HG02571 (cell line): Measurements from ENCODE around the gene SLC43A3.

ENCODE experiments used
- ATAC-seq: cut with Tn5 transposase; IDR thresholded peaks from one replicate; pipeline ENCODE4 v1.9.1; 2021; ENCODE audit warnings: mild to moderate bottlenecking, moderate library complexity; ENCODE audit not compliant: unreplicated experiment

The SLC43A3 gene

DNA sequence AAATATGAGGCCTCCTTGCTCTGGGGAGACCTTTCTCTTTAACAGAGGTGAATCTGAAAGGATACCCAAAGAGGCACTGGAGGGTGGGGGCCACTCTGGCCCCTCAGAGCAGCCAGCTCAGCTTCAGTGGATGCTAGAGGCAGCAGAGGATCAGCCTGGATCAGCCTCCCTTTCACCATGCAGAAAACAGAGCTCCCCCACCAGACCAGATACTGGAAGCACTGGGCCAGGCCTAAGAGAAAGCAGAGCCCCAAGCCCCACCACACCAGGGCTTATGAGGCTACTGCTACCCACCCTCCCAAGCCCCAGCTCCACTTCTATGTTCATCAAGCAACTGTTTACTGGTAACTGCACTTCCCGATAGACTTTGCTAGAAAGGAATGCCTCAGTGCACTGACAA is 4.0 kb upstream of the SLC43A3 start:
- ATAC-seq: no peak

DNA sequence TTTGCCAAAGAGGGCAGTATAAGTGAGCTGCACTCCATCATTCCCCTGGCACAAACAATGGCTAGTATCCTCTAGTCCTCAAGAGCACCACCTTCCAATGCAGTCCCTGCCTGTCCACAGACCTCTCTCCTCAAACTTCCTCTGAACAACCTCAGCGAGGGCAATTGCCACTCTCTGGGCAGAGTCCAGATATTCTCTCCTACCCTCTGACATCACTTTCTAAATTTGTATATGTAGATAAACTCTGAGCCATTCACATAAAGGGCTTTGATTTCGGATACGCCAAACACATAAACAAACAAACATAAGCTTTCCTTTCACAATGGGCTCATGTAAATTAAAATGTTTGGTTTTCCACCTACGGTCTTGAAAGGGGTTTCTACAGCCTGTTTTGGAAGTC is 3.0 kb upstream of the SLC43A3 start:
- no peak for ATAC-seq

DNA sequence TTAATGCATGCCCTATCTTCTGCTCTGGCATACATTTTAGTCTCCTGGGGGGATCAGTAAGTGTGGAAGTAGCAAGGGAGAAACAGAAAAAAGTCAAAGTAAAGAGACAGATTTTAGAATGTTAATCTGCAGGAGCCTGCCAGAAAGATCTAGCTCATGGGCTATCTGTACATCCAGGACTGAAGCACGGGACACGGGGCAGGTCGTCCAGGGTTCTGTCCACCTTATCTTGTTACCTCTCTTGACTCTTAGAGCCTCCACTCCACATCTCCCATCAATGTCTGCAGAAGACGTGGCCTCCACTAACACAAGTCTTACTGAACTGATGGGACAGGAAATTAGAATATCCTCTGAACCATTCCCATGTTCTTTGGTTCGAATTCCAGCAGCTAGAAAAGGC is 1.7 kb upstream of the SLC43A3 start:
- ATAC-seq: no peak

DNA sequence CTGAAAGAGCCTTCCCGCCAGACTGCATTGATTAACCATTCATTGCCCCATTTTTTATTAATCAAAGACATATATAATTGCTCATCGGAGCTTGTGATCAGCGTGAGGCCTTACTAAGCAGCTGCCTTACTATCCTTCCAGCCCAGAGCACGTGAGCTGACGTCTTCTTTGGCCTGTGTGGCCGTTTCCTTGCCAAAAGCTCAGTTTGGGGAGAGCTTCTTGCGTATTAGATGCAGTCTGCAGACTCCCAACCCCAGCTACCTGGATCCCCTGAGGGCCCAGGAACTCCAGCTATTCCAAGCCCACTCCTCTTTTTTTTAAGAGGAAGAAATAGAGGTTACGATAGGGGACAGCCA is 784 bp upstream of the SLC43A3 start:
- no peak for ATAC-seq

DNA sequence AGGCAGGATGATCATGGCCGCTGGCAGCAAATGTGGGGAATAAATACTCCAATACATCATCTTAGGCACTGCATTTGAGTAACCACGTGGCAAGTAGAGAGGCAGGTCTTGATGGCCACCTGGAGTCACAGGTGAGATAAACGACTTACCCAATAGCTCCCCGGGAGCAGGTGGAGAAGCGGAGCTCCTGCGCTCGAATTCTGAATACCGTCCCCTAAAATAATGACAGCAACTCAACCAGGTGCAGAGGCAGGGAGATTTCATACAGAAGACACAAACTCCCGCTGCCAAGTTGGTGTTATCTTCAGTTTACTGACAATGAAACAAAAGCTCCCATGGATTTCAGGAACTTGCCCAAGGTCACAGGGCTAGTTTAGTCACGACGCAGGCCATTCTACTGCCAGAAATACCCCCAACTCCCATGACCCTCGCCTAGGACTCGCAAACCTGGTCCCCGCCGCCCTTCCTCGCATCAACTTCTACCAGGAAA is 437 bp downstream of the SLC43A3 start:
- no peak for ATAC-seq

DNA sequence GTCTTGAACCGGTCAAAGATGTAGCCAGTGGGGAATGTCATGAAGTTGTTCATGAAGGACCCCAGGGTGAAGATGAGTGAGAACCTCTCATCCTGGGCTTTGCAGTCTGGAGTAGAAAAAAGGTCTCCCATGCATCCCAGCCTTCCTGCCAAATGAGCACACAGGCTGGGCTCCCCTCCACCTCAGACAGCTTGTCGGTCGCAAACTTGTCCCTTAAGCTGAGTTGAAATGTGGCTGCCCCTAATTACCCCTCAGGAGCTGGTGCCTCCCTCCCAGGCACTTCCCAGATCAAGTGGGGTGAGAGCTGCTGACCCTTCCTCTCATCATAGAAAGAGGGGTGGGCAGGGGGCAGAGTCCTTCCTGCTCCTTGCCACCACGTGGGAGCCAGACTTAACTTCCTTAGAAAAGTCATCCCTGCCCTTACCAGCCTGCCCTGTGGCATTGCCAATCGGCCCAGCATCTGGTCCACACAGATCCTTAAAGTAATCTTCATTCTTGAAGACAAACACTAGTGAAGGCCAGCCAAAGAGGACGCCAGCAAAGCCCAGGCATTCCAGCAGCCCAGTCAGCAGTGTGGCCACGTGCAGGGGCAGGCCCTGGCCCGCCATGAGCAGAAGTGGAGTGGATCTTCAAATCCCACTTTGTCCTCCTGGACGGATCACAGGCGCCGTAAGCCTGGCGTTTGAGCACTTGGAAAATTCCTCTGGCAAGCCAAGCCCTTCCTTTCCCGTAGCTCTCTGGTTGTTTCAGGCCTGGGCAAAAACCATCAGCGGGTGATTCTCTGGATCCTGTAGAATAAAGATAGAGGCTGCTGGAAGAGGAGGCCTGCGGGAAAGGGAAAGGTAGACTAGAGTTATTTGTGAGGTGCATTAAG is 1.1 kb downstream of the SLC43A3 start:
- ATAC-seq: no peak

DNA sequence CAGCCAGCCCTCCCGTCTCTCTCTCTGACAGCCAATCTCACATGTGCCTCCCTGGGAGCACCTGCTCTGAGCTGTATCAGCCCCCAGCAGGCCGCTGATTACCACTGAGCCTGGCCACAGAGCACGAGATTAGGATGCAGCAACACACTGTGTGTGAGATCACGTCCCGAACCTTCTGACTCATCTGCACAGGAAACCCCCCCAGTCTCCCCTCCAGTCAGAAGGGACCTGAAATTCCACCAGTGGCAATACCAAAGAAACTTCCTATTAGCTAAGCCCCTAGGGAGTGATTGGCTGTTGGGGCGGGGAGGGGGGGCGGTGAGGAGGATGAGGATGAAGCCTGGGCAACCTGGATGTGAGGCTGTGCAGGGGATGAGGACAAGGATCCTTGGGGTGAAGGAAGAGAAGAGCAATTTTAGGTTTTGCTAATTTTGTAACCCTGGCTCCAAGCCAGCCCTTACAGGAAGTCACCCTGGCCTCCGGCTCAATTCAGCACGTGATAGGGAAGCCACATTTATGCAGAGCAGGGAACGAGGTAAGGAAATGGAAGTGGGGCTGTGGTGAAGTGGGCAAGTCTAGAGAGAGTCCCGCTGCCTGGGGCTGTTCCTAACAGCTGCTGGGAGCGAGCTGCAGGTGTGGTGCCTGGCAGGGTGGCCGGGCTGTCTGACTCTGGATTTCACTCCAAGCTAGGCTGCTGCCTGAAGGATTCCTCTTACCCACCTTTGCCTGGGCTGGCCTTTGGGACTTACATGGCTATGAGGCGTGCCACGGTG is 1.9 kb downstream of the SLC43A3 start:
- ATAC-seq: peak; percentile 88

DNA sequence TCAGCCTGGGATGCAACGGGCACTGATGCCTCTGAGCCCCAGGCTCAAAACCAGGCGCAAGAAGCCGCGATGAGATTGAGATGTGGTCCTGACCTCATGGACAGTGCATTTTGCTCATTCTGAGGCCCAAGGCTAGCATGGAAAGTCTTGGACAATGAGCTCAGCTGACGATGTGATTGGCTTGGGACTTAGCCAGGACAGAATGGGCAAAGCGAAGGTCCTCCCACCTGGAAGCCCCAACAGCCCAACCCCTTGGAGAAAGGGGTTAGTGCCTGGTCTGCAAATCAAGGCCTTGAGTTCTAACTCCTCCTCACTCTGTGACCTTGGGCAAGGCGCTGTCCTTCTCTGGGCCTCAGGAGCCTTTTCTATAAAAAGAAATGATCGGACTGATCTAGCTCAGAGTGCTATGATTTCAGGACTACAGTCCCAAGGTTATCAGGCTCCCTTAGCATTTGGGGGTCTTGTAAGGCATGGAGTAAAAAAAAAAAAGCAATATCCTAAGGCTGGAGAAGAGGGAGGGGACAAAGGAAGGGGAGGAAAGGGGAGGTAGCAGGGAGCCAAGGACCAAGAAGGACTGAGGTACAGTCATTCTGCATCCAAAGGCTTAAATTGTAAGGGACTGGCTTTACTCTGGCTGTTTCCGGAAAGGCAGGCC is 2.7 kb downstream of the SLC43A3 start:
- no peak for ATAC-seq

DNA sequence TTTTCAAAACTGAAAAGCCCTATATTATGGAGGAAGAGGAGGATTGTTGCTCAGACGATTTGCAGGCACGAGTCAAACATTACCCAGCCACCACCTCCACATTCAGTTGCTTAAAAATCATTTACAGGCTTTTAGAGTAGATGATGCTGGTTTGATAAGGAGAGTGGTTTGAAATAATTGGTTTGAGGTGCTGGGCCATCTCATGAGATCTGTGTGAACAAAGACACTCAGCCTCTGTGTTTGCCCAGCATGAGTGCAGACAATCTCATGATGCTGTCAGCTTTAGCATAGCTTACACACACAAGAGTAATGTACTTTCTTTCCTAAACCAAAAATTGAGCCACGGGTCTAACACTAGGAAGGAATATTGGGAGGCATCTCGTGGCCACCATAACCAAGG is 4.3 kb downstream of the SLC43A3 start:
- no peak for ATAC-seq

DNA sequence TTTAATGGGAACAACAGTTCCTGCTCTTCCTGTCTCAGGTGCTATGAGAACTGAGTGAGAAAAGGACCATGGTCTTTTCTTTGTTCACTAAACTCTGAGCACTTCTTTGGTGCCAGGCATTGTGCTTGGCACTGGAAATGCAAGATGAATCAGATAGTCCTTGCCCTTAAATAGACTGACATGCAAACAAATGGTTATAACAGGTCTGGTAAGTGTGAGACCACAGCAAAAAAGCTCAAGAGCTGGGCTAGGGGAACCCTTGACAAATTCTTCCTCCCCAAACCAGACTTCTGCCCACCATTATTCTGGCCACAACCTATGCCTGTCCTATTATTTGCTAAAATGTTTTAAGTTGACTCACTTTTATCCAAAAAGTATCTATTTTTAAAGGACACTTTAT is 5.1 kb downstream of the SLC43A3 start:
- no peak for ATAC-seq

DNA sequence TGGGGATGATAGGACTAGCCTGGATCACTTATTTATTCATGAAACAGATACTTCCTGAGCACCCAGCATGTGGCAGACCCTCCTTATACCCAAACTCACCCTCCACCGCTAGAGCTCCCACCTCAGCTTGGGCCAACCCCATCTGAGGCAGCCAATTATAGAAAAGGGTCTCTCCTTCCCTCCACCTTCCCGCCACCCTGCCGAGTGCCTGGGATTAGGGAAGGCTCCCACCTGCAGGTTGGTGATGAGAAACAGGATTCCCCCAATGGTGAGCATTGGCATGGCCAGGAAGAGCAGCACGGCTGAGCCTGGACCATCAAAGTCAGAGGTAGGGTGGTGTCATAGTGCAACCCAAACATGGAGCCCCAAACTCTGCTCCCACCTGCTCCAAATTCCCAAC is 5.9 kb downstream of the SLC43A3 start:
- no peak for ATAC-seq

DNA sequence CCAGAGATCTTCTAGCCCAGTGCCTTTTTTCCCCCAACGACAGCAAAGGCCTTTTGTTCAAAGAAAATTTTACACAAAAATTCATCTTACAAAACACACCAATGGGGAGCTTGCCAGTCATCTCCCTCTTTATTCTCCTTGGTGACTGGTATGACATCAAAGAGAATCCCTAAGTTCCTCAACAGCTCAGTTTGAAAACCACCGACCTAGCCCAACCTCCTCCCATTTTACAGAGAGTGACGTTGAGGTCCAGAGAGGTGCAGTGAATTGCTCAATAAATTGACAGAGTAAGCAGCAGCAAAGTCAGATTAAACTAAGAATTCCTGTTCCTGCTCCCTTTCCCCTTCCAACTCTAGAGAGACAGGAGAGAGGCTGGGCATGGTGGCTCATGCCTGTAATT is 7.8 kb downstream of the SLC43A3 start:
- ATAC-seq: no peak

DNA sequence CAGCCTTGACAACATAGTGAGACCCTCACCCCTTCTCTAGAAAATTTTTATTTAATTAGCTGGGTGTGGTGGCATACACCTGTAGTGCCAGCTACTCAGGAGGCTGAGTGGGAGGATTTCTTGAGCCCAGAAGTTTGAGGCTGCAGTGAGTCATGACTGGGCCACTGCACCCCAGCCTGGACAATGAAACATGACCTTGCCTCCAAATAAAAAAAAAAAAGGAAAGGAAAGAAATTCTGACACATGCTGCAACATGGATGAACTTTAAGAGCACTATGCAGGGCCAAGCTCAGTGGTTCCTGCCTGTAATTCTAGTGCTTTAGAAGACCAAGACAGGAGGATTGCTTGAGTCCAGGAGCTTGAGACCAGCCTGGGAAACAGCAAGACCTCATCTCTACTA is 8.8 kb downstream of the SLC43A3 start:
- ATAC-seq: no peak

DNA sequence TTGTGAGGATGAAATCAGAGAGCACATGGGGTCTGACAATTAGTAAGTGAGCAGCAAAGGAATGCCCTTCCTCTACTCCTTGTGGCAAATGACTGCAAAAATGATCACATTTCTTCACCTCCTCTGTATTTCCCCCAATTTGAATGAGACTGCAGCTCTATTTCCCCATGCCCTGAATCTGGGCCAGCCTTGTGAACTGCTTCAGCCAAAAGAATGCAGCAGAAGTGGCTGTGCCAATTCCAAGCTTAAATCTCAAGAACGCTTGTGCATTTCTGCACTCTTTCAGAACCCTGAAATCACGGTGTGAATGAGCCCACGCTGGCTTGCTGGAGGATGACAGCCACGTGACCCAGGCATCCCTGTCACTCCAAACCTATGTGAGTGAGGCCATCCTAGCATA is 9.9 kb downstream of the SLC43A3 start:
- no peak for ATAC-seq

DNA sequence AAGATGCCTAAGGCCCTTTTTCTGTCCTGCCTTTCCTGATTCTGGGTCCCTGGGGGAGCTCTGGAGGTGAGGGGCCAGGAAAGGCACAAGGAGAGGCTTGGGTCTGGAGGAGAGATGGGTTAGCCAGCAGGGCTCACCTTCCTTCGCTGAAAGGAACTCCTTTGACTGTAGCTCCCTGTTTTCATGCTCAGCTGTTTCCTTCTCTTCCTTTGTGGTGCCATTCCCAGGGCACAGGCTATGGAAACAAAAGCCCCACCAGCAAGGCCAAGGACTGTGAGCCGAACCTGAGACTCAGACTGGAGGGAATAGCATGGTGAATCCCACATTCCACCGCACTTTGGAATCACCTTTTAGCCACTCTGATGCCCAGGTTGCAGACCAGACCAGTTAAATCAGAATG is 10.5 kb downstream of the SLC43A3 start:
- ATAC-seq: no peak

DNA sequence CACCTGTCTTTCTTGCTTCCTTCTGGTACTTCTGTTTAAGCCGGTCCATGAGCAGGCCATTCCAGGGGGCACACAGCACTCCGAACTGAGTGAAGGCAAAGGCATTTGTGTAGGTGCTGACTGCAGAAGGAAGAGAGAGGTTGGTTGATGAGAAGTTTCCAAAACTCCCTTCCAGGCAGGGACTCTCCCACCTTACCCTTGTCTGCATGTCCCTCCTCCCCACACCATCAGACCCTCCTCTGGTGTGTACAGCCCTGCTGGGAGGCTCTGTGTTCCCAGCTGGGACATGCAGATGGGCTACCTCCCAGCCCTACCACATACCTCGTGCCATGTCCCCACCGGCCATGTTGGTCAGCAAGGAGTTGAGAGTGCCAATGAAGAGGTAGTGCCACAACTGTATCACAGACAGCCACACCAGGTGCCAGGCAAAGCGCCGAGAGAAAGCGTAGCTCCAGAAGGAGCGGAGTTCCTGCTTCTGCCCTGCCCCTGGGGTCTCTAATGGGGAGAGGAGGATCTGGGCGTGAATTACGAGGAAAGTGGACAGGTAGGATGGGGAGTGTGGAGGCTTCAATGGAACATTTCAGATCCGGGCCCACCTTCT is 12.2 kb downstream of the SLC43A3 start:
- no peak for ATAC-seq

DNA sequence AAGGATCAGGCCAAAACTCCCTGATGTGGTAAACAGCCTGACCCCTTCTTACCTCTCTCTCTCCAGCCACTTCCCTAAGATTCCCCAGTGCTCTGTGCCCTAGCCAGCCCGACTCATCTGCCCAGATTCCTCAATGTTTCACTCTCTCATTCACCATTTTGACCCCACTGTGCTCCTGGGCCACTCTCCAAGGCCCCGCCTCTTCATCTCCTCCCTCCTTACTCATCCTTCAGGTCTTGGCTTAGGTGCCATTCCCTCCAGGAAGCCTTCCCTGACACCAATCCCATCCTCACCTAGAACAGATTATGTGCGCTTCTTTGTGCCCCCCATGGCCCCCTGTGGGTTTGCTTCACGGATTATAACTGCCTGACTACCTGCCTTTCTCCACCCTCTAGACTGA is 13.2 kb downstream of the SLC43A3 start:
- no peak for ATAC-seq

DNA sequence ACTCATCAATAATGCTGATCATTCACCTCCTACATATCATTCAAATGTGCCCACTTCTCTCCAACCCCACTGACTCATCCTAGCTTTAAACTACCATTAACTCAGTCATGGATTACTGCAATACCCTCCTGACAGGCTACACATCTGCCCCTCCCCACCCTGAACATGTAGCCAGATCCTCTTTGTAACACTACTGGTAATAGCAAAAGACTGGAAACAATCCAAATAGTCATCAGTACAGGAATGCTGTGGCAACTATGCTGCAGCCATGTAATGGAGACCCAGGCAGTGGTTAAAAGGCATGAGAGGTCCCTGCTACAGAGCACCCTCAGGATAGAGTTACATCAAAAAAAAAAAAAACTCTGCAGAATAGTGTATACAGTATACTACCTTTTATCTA is 16.6 kb downstream of the SLC43A3 start:
- ATAC-seq: no peak

DNA sequence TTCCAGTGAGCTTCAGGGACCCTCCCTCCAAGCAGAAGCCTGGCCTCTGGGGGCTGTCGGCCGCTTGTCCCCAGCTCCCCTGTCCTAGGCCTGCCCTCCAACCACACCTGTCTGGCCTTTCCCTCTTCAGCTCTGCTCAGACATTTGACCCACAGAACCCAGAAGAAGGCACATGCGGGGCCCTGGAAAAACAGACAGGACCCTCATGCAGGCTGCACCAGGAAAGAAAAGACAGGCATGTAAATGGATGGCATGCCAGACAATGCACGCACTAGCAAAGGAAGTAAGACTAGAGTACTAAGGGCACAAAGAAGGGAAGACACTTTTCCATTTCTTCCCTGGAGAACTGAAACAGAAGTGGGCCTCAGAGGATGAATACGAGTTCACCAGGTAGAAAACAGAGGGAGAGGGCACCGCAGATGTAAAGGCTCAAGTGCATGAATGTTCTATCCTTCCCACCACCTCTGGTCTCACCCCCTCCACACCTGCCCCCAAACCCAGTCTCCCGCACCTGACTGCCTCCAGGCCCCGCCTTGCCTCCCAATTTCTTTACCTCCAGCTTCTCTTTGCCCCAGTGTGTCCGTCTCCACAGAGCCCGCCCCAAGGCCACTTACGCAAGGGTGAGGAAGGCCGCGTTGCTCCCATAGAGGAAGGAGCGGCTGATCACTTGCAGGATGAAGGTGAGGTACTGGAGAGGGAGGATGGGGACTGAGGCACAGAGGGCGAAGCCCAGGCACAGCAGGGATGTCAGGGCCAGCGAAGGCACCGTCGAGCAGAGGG is 17.4 kb downstream of the SLC43A3 start:
- no peak for ATAC-seq

DNA sequence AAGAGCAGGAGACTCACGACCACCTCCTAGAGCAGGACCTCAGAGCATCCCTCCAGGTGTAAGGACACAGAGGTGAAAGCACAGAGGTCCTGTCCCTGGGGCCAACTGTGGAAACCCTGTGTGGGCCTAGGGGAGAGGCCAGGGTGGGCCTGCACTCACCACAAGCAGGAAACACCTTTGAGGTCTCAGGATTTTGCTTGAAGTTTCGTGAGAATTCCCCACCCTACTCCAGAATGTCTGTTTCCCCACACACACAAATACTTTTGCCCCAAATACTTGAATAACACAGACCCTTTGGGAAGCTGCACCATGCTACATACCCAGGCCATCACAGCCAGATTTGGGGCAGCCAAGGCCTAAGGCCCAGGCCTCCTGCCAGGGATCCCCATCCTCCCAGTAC is 18.1 kb downstream of the SLC43A3 start:
- ATAC-seq: no peak
